ENCODE results near the gene APLF. TPM values are rescaled to one million over a fixed set of nuclear protein-coding genes. Genes with fewer than 3 reads are reported as not detected.

APLF gene
- total and polyA plus RNA-seq, 4 donors: 0.18 to 3.8 (median 1.0) TPM

GRCh38 chr2:68431316-68431972 lies 35.9 kb upstream of the APLF start:
- H3K4me1 ChIP-seq (ENCODE audit: control insufficient read depth in 4 of 4, insufficient read depth in 4 of 4, low read length in 3 of 4): peaks cover 12 to 48% (median 24%) of the 10 kb centered on the region in 4 donors
- H3K9ac ChIP-seq (ENCODE audit: low read depth in 1 of 2, low read length in 2 of 2): no peak overlapping the region
- H3K27me3 ChIP-seq (ENCODE audit: control insufficient read depth in 4 of 4, insufficient read depth in 4 of 4, low read length in 3 of 4): no peaks in the 10 kb centered on the region
- TF ChIP-seq RXRA (IDR thresholded peaks at IDR 0.05): peak; percentile 49 to 83
- TF ChIP-seq CTCF (IDR thresholded peaks at IDR 0.05; ENCODE audit: low read depth, low read length, missing input control): no peak
- no peak for TF ChIP-seq ATF3 (IDR thresholded peaks at IDR 0.05)
- TF ChIP-seq HNF4A (conservative IDR thresholded peaks at IDR 0.05): peak; percentile 73 to 81
- TF ChIP-seq GABPA (IDR thresholded peaks at IDR 0.05 in 1 of 2, conservative IDR thresholded peaks at IDR 0.05 in 1 of 2): no peak
- TF ChIP-seq JUND (IDR thresholded peaks at IDR 0.05): peak in 1 of 2 donors; percentile 58
- TF ChIP-seq NR2F2 (IDR thresholded peaks at IDR 0.05): no peak
- peak; percentile 58 for TF ChIP-seq SP1 (IDR thresholded peaks at IDR 0.05)
- TF ChIP-seq TAF1 (conservative IDR thresholded peaks at IDR 0.05): no peak
- TF ChIP-seq FOXA2 (IDR thresholded peaks at IDR 0.05): peak; percentile 42
- TF ChIP-seq YY1 (IDR thresholded peaks at IDR 0.05): peak; percentile 79
- TF ChIP-seq HNF4G (IDR thresholded peaks at IDR 0.05): peak; percentile 46
- no peak for TF ChIP-seq ZBTB33 (IDR thresholded peaks at IDR 0.05)
- TF ChIP-seq MAX (IDR thresholded peaks at IDR 0.05): peak; percentile 46
- H3K9me3 ChIP-seq (ENCODE audit: control insufficient read depth in 4 of 4, low read length in 3 of 4): no peaks in the 10 kb centered on the region
- H3K36me3 ChIP-seq (ENCODE audit: control insufficient read depth in 4 of 4, insufficient read depth in 3 of 4, low read depth in 1 of 4, low read length in 3 of 4): no peaks in the 10 kb centered on the region
- 38% methylated on average over 8 of the region's 8 CpGs for WGBS
- H3K4me3 ChIP-seq (ENCODE audit: low read depth in 1 of 3, low read length in 3 of 3): no peak overlapping the region
- DNase-seq (ENCODE audit: low spot score): no peak
- peak overlapping the region; percentile 57 to 63 for H3K27ac ChIP-seq (ENCODE audit: low read depth in 1 of 2, low read length in 2 of 2)

- TF ChIP-seq SP1 (IDR thresholded peaks at IDR 0.05) (no peak), RXRA (IDR thresholded peaks at IDR 0.05) (no peak), HNF4A (conservative IDR thresholded peaks at IDR 0.05) (no peak), REST (IDR thresholded peaks at IDR 0.05) (no peak), GABPA (IDR thresholded peaks at IDR 0.05 in 1 of 2, conservative IDR thresholded peaks at IDR 0.05 in 1 of 2) (no peak), NR2F2 (IDR thresholded peaks at IDR 0.05) (no peak), EGR1 (IDR thresholded peaks at IDR 0.05; ENCODE audit: low read depth in 2 of 2) (no peak), ZBTB33 (IDR thresholded peaks at IDR 0.05) (no peak), FOXA1 (IDR thresholded peaks at IDR 0.05) (no peak), ATF3 (IDR thresholded peaks at IDR 0.05) (no peak), FOXA2 (IDR thresholded peaks at IDR 0.05) (no peak)
- Histone ChIP-seq H3K27ac (ENCODE audit: low read depth in 1 of 2, low read length in 2 of 2) (no peak overlapping the region), H3K9ac (ENCODE audit: low read depth in 1 of 2, low read length in 2 of 2) (no peak overlapping the region), H3K4me3 (ENCODE audit: low read depth in 1 of 3, low read length in 3 of 3) (no peak overlapping the region), H3K4me1 (ENCODE audit: control insufficient read depth in 4 of 4, insufficient read depth in 4 of 4, low read length in 3 of 4) (peaks cover 7 to 33% (median 14%) of the 10 kb centered on the region in 4 donors), H3K36me3 (ENCODE audit: control insufficient read depth in 4 of 4, insufficient read depth in 3 of 4, low read depth in 1 of 4, low read length in 3 of 4) (no peaks in the 10 kb centered on the region), H3K27me3 (ENCODE audit: control insufficient read depth in 4 of 4, insufficient read depth in 4 of 4, low read length in 3 of 4) (no peaks in the 10 kb centered on the region), H3K9me3 (ENCODE audit: control insufficient read depth in 4 of 4, low read length in 3 of 4) (no peaks in the 10 kb centered on the region)
- 79% methylated on average over 14 of the region's 14 CpGs for WGBS
- no peak for DNase-seq (ENCODE audit: low spot score)
Measured at GRCh38 chr2:68432696-68433658, 34.4 kb upstream of the APLF start.

Measured in liver (tissue), 9 donors.